ENCODE measurements around the gene ASCL5.
"Not testable (repeated sequence)": the region's sequence is repeated elsewhere in the genome, so short reads cannot be mapped to it uniquely, and the experiment has no call there.

Gene ASCL5

GRCh38 chr1:201126832-201127754 is at the start of gene ASCL5:
TSS of gene ASCL5 (minus strand) at chr1:201127184. CDS start at chr1:201115372, 11,812 bp downstream.
- DNase-seq (ENCODE audit: low read depth) = no peak

GRCh38 chr1:201175820-201176500 is 49.0 kb upstream of the ASCL5 start:
- no peak for DNase-seq (ENCODE audit: low read depth)

GRCh38 chr1:201173736-201174135 is 46.8 kb upstream of the ASCL5 start:
- DNase-seq (ENCODE audit: low read depth) = no peak

- no peak for DNase-seq (ENCODE audit: low read depth)
Measured at GRCh38 chr1:201172999-201173610, 46.1 kb upstream of the ASCL5 start.

- no peak for DNase-seq (ENCODE audit: low read depth)
Measured at GRCh38 chr1:201172326-201172725, 45.3 kb upstream of the ASCL5 start.

GRCh38 chr1:201171063-201172036 is 44.4 kb upstream of the ASCL5 start:
- no peak for DNase-seq (ENCODE audit: low read depth)

GRCh38 chr1:201170533-201171062 is 43.6 kb upstream of the ASCL5 start:
- peak; percentile 51 for DNase-seq (ENCODE audit: low read depth)

- DNase-seq (ENCODE audit: low read depth) = no peak
Measured at GRCh38 chr1:201169971-201170532, 43.1 kb upstream of the ASCL5 start.

GRCh38 chr1:201169203-201169602 is 42.2 kb upstream of the ASCL5 start:
- DNase-seq (ENCODE audit: low read depth) = no peak

GRCh38 chr1:201167041-201167991 is 40.3 kb upstream of the ASCL5 start:
- no peak for DNase-seq (ENCODE audit: low read depth)

GRCh38 chr1:201164645-201165044 is 37.7 kb upstream of the ASCL5 start:
- DNase-seq (ENCODE audit: low read depth) = no peak

- no peak for DNase-seq (ENCODE audit: low read depth)
Measured at GRCh38 chr1:201163707-201164106, 36.7 kb upstream of the ASCL5 start.

GRCh38 chr1:201163036-201163435 is 36.1 kb upstream of the ASCL5 start:
- not testable (repeated sequence) for DNase-seq (ENCODE audit: low read depth)

GRCh38 chr1:201157949-201158348 is 31.0 kb upstream of the ASCL5 start:
- DNase-seq (ENCODE audit: low read depth) = no peak

- no peak for DNase-seq (ENCODE audit: low read depth)
Measured at GRCh38 chr1:201156819-201157218, 29.8 kb upstream of the ASCL5 start.

- no peak for DNase-seq (ENCODE audit: low read depth)
Measured at GRCh38 chr1:201156346-201156745, 29.4 kb upstream of the ASCL5 start.

- DNase-seq (ENCODE audit: low read depth) = no peak
Measured at GRCh38 chr1:201155354-201155753, 28.4 kb upstream of the ASCL5 start.

- DNase-seq (ENCODE audit: low read depth) = peak; percentile 97
Measured at GRCh38 chr1:201154389-201155165, 27.6 kb upstream of the ASCL5 start, which contains the start of gene TMEM9. TSS of gene TMEM9 (minus strand) at chr1:201154474. CDS start at chr1:201153923, 551 bp downstream.

Measured in stimulated activated CD8-positive, alpha-beta memory T cell treated with anti-CD3 and anti-CD28 coated beads, Interleukin-7, amount 100 ng/mL, for 24 hours (primary cell).